T-helper 9 cell (primary cell): Measurements from ENCODE around the gene ACCSL.

Source experiments
- DNase-seq: peaks from one replicate; pipeline ENCODE4 v3.0.0-alpha.2; 2020
- total RNA-seq, 2 donors: gene quantifications; one replicate each; lab custom pipeline; 2026; lab: John Stamatoyannopoulos, UW

Gene ACCSL
- total RNA-seq, result 0 reads per million in 2 donors

- no peak for DNase-seq
Observed at GRCh38 chr11:44047931-44048431, at the start of gene ACCSL. TSS of gene ACCSL (plus strand) at chr11:44047981. CDS start at chr11:44048037, 56 bp downstream.

- no peak for DNase-seq
Observed at GRCh38 chr11:43998308-43998707, 49.5 kb upstream of the ACCSL start.

GRCh38 chr11:44000731-44001130, 47.0 kb upstream of the ACCSL start:
- no peak for DNase-seq

GRCh38 chr11:44002191-44003093, 45.3 kb upstream of the ACCSL start:
- DNase-seq, result no peak

GRCh38 chr11:44003736-44004451, 43.9 kb upstream of the ACCSL start:
- DNase-seq, result no peak

GRCh38 chr11:44004452-44005062, 43.2 kb upstream of the ACCSL start:
- DNase-seq, result no peak

GRCh38 chr11:44005063-44005701, 42.6 kb upstream of the ACCSL start:
- no peak for DNase-seq

- no peak for DNase-seq
Observed at GRCh38 chr11:44005956-44006355, 41.8 kb upstream of the ACCSL start.

GRCh38 chr11:44006917-44007361, 40.8 kb upstream of the ACCSL start:
- no peak for DNase-seq

- no peak for DNase-seq
Observed at GRCh38 chr11:44007481-44008087, 40.2 kb upstream of the ACCSL start.

- DNase-seq, result no peak
Observed at GRCh38 chr11:44008088-44008501, 39.7 kb upstream of the ACCSL start.

- DNase-seq, result no peak
Observed at GRCh38 chr11:44008698-44009097, 39.1 kb upstream of the ACCSL start.

- no peak for DNase-seq
Observed at GRCh38 chr11:44010789-44011251, 37.0 kb upstream of the ACCSL start.

- DNase-seq, result no peak
Observed at GRCh38 chr11:44011797-44012196, 36.0 kb upstream of the ACCSL start.

- DNase-seq, result no peak
Observed at GRCh38 chr11:44014968-44015623, 32.7 kb upstream of the ACCSL start.

GRCh38 chr11:44015624-44016007, 32.2 kb upstream of the ACCSL start:
- DNase-seq, result no peak

GRCh38 chr11:44016131-44016530, 31.6 kb upstream of the ACCSL start:
- no peak for DNase-seq

GRCh38 chr11:44016546-44017442, 31.0 kb upstream of the ACCSL start:
- DNase-seq, result no peak

GRCh38 chr11:44017443-44018126, 30.2 kb upstream of the ACCSL start:
- DNase-seq, result no peak

- no peak for DNase-seq
Observed at GRCh38 chr11:44018127-44018521, 29.7 kb upstream of the ACCSL start.
